Measurements from ENCODE around the gene EIF1.

- no peak for TF ChIP-seq EZH2 (IDR thresholded peaks at IDR 0.05; ENCODE audit: borderline replicate concordance)
- TF ChIP-seq CTCF (IDR thresholded peaks at IDR 0.05; ENCODE audit: poor library complexity): no peak
These were observed 24.6 kb upstream of the EIF1 start for GRCh38 chr17:41664172-41664457.
